ENCODE data around the gene KLHL18.

GRCh38 chr3:47333907-47334306, 51.2 kb downstream of the KLHL18 start:
- TF ChIP-seq CTCF (conservative IDR thresholded peaks at IDR 0.05; ENCODE audit: low read length), result no peak
- TF ChIP-seq EZH2phosphoT487 (IDR thresholded peaks at IDR 0.05; ENCODE audit: borderline replicate concordance), result no peak
